ENCODE data around the gene ASCL3.

DNA sequence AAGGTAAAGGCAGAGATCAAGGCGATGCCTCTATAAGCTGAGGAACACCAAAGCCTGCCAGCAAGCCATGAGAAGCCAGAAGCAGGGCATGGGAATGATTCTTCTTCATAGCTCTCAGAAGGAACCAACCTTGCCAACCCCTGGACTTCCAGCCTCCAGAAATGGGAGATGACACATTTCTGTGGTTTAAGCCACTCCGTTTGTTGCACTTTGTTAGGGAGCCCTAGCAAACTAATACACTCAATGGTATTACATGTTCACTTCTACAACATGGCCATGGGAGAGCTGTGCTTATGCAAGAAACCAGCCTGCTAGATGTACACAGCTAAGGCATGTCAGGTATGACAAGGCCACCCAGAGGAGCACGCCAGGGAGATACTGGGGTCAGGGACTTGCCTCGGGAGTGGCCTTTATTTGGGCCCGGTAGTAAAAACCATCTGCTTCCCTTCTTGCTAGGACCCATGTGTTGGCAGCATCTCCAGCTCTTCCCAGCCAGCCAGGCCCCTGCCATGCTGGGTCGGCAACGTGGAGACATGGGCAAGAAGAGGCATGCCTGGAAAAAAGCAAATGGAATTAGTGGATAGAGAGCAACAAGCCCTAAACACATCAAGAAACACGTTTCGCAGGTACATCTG is 13.7 kb downstream of the ASCL3 start:
- no peak for TF ChIP-seq CTCF (IDR thresholded peaks at IDR 0.05)
- no peak for TF ChIP-seq RNF2 (IDR thresholded peaks at IDR 0.05; ENCODE audit: borderline replicate concordance, low read depth)
- TF ChIP-seq CEBPB (IDR thresholded peaks at IDR 0.05) = no peak
- no peak for TF ChIP-seq RFX5 (IDR thresholded peaks at IDR 0.05)
- TF ChIP-seq PHF8 (IDR thresholded peaks at IDR 0.05; ENCODE audit: borderline replicate concordance, low read depth) = no peak
- TF ChIP-seq POLR2A (IDR thresholded peaks at IDR 0.05; ENCODE audit: low read length) = no peak
